H1 (cell line): ENCODE results near the gene NCAM1.

Source experiments
- CHD1 ChIP-seq: IDR thresholded peaks from 2 replicates; pipeline ENCODE4 v1.6.1; 2012; ENCODE audit warnings: low read depth, low read length, improper control_type of control experiment
- CTCF ChIP-seq, 3 experiments: IDR thresholded peaks; 1 replicate in 2 of 3; 2 replicates in 1 of 3; pipeline versions ENCODE4 v1.5.1 to v1.6.1; 2011; ENCODE audit warnings: low read length in 3 of 3, mild to moderate bottlenecking in 3 of 3, inconsistent platforms in 2 of 3, low read depth in 1 of 3, moderate library complexity in 1 of 3; ENCODE audit not compliant: insufficient read depth in 1 of 3; ENCODE audit errors: control extremely low read depth in 1 of 3
- E2F6 ChIP-seq: IDR thresholded peaks from 2 replicates; pipeline ENCODE4 v1.6.1; 2012; ENCODE audit warnings: inconsistent platforms
- EGR1 ChIP-seq: IDR thresholded peaks from 2 replicates; pipeline ENCODE4 v1.6.1; 2011; ENCODE audit warnings: low read depth, low read length, borderline replicate concordance
- EZH2 ChIP-seq: fragments of 200-600 bp; sonication (generic); IDR thresholded peaks from 2 replicates; pipeline ENCODE4 v1.7.1; 2012; ENCODE audit warnings: low read depth, mild to moderate bottlenecking, moderate library complexity, low read length, inconsistent platforms; ENCODE audit not compliant: severe bottlenecking
- JUND ChIP-seq: IDR thresholded peaks from 2 replicates; pipeline ENCODE4 v1.6.1; 2011; ENCODE audit warnings: mild to moderate bottlenecking, improper control_type of control experiment, low read length
- POLR2AphosphoS5 ChIP-seq: IDR thresholded peaks from 2 replicates; pipeline ENCODE4 v1.6.1; 2011; ENCODE audit warnings: low read depth, low read length
- POU5F1 ChIP-seq: IDR thresholded peaks from 2 replicates; pipeline ENCODE4 v1.6.1; 2011; ENCODE audit warnings: low read depth, mild to moderate bottlenecking, low read length, moderate library complexity
- RFX5 ChIP-seq: IDR thresholded peaks from 2 replicates; pipeline ENCODE4 v1.6.1; 2011; ENCODE audit warnings: low read depth, low read length, improper control_type of control experiment, borderline replicate concordance
- RNF2 ChIP-seq: fragments of 200-900, 300-1000 bp; sonication (generic); IDR thresholded peaks from 2 replicates; pipeline ENCODE4 v1.7.1; 2016; ENCODE audit warnings: borderline replicate concordance, low read depth, mild to moderate bottlenecking, antibody characterized with exemption, low read length; ENCODE audit not compliant: poor library complexity, severe bottlenecking; ENCODE audit errors: missing control alignments
- RXRA ChIP-seq: IDR thresholded peaks from 2 replicates; pipeline ENCODE4 v1.6.1; 2011; ENCODE audit warnings: low read depth, mild to moderate bottlenecking, low read length, moderate library complexity; ENCODE audit not compliant: insufficient read depth
- TAF1 ChIP-seq: IDR thresholded peaks from 2 replicates; pipeline ENCODE4 v1.6.1; 2011; ENCODE audit warnings: mild to moderate bottlenecking, low read depth, low read length
- USF2 ChIP-seq: IDR thresholded peaks from 2 replicates; pipeline ENCODE4 v1.6.1; 2011; ENCODE audit warnings: low read length, improper control_type of control experiment
- ZNF274 ChIP-seq: IDR thresholded peaks from 2 replicates; pipeline ENCODE4 v1.7.0; 2012; ENCODE audit warnings: low read length, borderline replicate concordance; ENCODE audit errors: extremely low read depth

- TF ChIP-seq TAF1: no peak
- no peak for TF ChIP-seq CTCF (IDR thresholded peaks at IDR 0.05; ENCODE audit: control extremely low read depth in 1 of 3, insufficient read depth in 1 of 3, low read depth in 1 of 3, low read length in 3 of 3)
- TF ChIP-seq POU5F1: no peak
- no peak for TF ChIP-seq POLR2AphosphoS5
- TF ChIP-seq JUND: no peak
- TF ChIP-seq CHD1: no peak
- TF ChIP-seq EZH2: no peak
- no peak for TF ChIP-seq EGR1
- no peak for TF ChIP-seq RXRA
- no peak for TF ChIP-seq USF2
- TF ChIP-seq ZNF274: no peak
- no peak for TF ChIP-seq E2F6
- TF ChIP-seq RNF2: no peak
- TF ChIP-seq RFX5: no peak
These were observed 308.4 kb downstream of the NCAM1 start for GRCh38 chr11:113269636-113270035.
